ENCODE results near the gene MON1A. TPM values are rescaled to one million over a fixed set of nuclear protein-coding genes. Genes with fewer than 3 reads are reported as not detected.
"Not testable (repeated sequence)": the region's sequence is repeated elsewhere in the genome, so short reads cannot be mapped to it uniquely, and the experiment has no call there.

Gene MON1A
- total RNA-seq, 2 donors from 2014 or later = 4.5 to 14.9 TPM

DNA sequence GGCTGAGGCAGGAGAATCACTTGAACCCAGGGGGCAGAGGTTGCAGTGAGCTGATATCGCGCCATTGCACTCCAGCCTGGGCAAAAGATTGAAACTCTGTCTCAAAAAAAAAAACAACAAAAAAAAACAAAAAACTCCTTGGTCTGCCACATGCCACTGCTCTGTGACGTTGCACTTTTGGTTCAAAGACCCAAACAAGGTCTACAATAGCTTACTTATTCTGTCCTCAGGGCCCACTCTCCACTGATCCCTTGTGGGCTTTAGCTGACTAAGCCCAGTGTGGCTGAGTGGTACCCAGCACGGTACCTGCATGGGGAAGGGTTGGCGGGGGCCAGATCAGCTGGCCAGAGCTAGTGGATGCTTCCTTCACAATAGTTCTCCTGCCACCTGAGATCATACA lies 1.8 kb downstream of the MON1A start:
- H3K27me3 ChIP-seq = no peaks in the 10 kb centered on the region
- TF ChIP-seq, protein P1, sequence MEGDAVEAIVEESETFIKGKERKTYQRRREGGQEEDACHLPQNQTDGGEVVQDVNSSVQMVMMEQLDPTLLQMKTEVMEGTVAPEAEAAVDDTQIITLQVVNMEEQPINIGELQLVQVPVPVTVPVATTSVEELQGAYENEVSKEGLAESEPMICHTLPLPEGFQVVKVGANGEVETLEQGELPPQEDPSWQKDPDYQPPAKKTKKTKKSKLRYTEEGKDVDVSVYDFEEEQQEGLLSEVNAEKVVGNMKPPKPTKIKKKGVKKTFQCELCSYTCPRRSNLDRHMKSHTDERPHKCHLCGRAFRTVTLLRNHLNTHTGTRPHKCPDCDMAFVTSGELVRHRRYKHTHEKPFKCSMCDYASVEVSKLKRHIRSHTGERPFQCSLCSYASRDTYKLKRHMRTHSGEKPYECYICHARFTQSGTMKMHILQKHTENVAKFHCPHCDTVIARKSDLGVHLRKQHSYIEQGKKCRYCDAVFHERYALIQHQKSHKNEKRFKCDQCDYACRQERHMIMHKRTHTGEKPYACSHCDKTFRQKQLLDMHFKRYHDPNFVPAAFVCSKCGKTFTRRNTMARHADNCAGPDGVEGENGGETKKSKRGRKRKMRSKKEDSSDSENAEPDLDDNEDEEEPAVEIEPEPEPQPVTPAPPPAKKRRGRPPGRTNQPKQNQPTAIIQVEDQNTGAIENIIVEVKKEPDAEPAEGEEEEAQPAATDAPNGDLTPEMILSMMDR (IDR thresholded peaks at IDR 0.05) = no peak
- H3K4me3 ChIP-seq = no peak overlapping the region
- no peak for DNase-seq
- H3K9me3 ChIP-seq = no peaks in the 10 kb centered on the region
- H3K4me1 ChIP-seq = peaks cover 9% of the 10 kb centered on the region
- no peak overlapping the region for H3K9ac ChIP-seq (ENCODE audit: low read depth in 2 of 2, low read length in 2 of 2)
- no peaks in the 10 kb centered on the region for H3K36me3 ChIP-seq
- intact Hi-C loops (cut with DNase I) = no loop called here
- H3K27ac ChIP-seq = no peak overlapping the region

DNA sequence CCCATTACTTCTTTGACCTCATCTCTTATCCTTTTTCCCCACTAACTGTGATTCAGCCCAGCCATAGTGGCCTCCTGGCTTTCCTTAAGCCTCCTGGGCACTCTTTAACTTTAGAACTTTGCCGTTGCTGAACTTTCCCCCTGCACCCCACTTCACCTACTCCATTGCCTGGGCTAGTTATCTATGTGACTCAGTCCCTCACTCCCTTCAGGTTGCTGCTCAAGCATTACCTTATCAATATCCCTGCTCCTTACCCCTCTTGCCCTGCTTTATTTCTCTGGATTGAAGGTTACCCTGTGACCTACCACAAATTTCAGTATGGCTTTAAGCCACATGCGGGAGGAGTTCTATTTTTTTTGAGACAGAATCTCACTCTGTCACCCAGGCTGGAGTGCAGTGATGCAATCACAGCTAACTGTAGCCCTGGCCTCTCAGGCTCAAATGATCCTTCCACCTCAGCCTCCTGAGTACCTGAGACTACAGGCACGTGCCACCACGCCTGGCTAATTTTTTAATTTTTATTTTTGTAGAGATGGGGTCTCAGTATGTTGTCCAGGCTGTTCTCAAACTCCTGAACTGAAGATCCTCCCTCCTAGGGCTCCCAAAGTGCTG lies 3.4 kb downstream of the MON1A start:
- Histone ChIP-seq H3K27ac (no peak overlapping the region), H3K9me3 (no peaks in the 10 kb centered on the region), H3K4me3 (no peak overlapping the region), H3K9ac (ENCODE audit: low read depth in 2 of 2, low read length in 2 of 2) (no peak overlapping the region), H3K36me3 (no peaks in the 10 kb centered on the region), H3K4me1 (peaks cover 9% of the 10 kb centered on the region), H3K27me3 (no peaks in the 10 kb centered on the region)
- intact Hi-C loops (cut with DNase I) = no loop called here
- TF ChIP-seq, protein P1 (IDR thresholded peaks at IDR 0.05) = no peak
- DNase-seq = no peak

DNA sequence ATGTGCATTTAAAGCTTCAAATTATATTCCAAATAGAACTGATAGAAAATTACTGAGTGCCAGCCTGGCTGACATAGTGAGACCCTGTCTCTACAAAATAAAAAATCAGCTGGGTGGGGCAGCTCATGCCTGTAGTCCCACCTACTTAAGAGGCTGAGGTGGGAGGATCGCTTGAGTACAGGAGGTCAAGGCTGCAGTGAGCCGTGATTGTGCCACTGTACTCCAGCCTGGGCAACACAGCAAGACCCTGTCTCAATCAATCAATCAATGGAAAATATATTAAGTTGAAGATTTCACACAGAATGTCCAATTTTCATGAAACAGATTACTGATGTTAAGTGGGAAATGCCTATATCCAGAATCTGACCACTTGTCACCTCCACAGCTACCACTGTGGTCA lies 4.1 kb downstream of the MON1A start:
- TF ChIP-seq, protein P1 (IDR thresholded peaks at IDR 0.05) = no peak
- Histone ChIP-seq H3K27me3 (no peaks in the 10 kb centered on the region), H3K9ac (ENCODE audit: low read depth in 2 of 2, low read length in 2 of 2) (no peak overlapping the region), H3K27ac (no peak overlapping the region), H3K36me3 (no peaks in the 10 kb centered on the region), H3K4me1 (peaks cover 9% of the 10 kb centered on the region), H3K9me3 (no peaks in the 10 kb centered on the region), H3K4me3 (no peak overlapping the region)
- intact Hi-C loops (cut with DNase I) = no loop called here
- DNase-seq = no peak

DNA sequence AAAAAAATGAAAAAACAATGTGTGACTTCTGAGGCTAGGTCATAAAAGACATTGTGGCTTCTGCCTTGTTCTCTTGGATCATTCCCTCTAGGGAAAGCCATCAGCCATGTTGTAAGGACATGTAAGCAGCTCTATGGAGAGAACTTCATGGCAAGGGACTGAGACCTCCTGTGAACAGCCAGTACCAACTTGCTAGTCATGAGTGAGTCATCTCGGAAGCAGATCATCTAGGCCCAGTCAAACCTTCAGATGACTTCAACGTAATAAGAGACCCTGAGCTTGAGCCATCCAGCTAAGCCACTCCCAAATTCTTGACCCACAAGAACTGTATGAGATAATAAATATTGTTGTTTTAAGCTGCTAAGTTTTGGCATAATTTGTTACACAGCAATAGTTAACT lies 4.9 kb downstream of the MON1A start:
- no peaks in the 10 kb centered on the region for H3K36me3 ChIP-seq
- H3K4me1 ChIP-seq = peaks cover 9% of the 10 kb centered on the region
- H3K9ac ChIP-seq (ENCODE audit: low read depth in 2 of 2, low read length in 2 of 2) = no peak overlapping the region
- no peak overlapping the region for H3K4me3 ChIP-seq
- no peak overlapping the region for H3K27ac ChIP-seq
- H3K9me3 ChIP-seq = no peaks in the 10 kb centered on the region
- intact Hi-C loops (cut with DNase I) = no loop called here
- no peaks in the 10 kb centered on the region for H3K27me3 ChIP-seq
- TF ChIP-seq, protein P1 (IDR thresholded peaks at IDR 0.05) = no peak
- DNase-seq = no peak

DNA sequence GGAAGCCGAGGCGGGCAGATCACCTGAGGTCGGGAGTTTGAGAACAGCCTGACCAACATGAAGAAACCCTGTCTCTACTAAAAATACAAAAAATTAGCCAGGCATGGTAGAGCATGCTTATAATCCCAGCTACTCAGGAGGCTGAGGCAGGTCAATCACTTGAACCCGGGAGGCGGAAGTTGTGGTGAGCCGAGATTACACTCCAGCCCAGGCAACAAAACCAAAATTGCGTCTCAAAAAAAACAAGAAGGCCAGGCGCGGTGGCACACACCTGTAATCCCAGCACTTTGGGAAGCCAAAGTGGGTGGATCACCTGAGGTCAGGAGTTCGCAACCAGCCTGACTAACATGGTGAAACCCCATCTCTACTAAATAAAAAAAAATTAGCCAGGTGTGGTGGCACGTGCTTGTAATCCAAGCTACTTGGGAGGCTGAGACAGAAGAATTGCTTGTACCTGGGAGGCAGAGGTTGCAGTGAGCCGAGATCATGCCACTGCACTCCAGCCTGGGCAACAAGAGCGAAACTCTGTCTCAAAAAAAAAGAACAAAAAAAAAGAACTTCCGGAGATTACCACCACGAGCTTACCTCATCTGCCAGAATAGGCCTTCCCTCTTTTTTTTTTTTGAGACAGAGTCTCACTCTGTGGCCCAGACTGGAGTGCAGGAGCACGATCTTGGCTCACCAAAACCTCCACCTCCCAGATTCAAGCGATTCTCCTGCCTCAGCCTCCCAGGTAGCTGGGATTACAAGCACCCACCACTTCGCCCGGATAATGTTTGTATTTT lies 11.6 kb downstream of the MON1A start:
- H3K36me3 ChIP-seq; H3K4me3 ChIP-seq; H3K9ac ChIP-seq (ENCODE audit: low read depth in 2 of 2, low read length in 2 of 2); DNase-seq; H3K27ac ChIP-seq; H3K27me3 ChIP-seq; H3K9me3 ChIP-seq; H3K4me1 ChIP-seq; intact Hi-C loops (cut with DNase I): not testable (repeated sequence)

DNA sequence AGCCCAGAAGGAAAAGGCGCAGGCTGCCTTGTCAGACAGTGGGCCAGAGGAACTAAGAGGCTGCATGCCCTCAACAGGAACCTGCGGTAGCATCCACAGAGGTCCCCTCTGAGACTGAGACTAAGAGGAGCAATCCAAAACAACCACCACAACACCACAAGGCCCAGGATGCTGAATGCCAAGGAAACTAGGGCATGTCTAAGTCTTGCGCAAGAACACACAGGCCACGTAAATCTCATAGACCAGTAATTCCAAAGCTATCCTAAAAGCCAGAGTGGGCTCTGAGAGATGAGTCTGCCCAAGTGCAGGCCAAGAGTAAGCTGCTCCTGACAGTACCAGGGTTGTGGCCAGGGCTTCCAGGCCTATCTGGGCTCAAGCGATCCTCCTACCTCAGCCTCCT lies 12.9 kb downstream of the MON1A start:
- H3K4me1 ChIP-seq = no peaks in the 10 kb centered on the region
- H3K9ac ChIP-seq (ENCODE audit: low read depth in 2 of 2, low read length in 2 of 2) = no peak overlapping the region
- no peak overlapping the region for H3K4me3 ChIP-seq
- intact Hi-C loops (cut with DNase I) = no loop called here
- H3K36me3 ChIP-seq = no peaks in the 10 kb centered on the region
- no peak for DNase-seq
- TF ChIP-seq, protein P1 (IDR thresholded peaks at IDR 0.05) = no peak
- H3K27me3 ChIP-seq = no peaks in the 10 kb centered on the region
- H3K27ac ChIP-seq = no peak overlapping the region
- H3K9me3 ChIP-seq = no peaks in the 10 kb centered on the region
